HepG2 (cell line): ENCODE results near the gene ZC3H14. TPM values are rescaled to one million over a fixed set of nuclear protein-coding genes. Genes with fewer than 3 reads are reported as not detected.

Experiments used
- ARNT ChIP-seq: fragments of 450-650 bp; IDR thresholded peaks from 2 replicates; pipeline ENCODE4 v1.6.1; 2017
- DNMT1 ChIP-seq: sonication (generic); formaldehyde crosslinking; IDR thresholded peaks from 2 replicates; pipeline ENCODE4 v1.5.1; 2020; ENCODE audit warnings: mild to moderate bottlenecking, missing genetic modification reagents
- EZH2 ChIP-seq: conservative IDR thresholded peaks from 2 replicates; pipeline ENCODE4 v1.6.1; 2012; ENCODE audit warnings: mild to moderate bottlenecking, low read depth, low read length, moderate library complexity
- MLLT10 ChIP-seq: sonication (generic); formaldehyde crosslinking; IDR thresholded peaks from 2 replicates; pipeline ENCODE4 v1.4.0; 2020; ENCODE audit warnings: missing genetic modification reagents
- NPAS2 ChIP-seq: sonication (generic); formaldehyde crosslinking; IDR thresholded peaks from 2 replicates; pipeline ENCODE4 v1.8.0; 2022; ENCODE audit warnings: mild to moderate bottlenecking, missing genetic modification reagents, borderline replicate concordance
- NR2C2 ChIP-seq: sonication (generic); formaldehyde crosslinking; IDR thresholded peaks from 2 replicates; pipeline ENCODE4 v1.4.0; 2020; ENCODE audit warnings: missing genetic modification reagents, mild to moderate bottlenecking, moderate library complexity, borderline replicate concordance
- SIX1 ChIP-seq: sonication (generic); formaldehyde crosslinking; IDR thresholded peaks from 2 replicates; pipeline ENCODE4 v1.4.0; 2020; ENCODE audit warnings: missing genetic modification reagents, borderline replicate concordance
- SOX13 ChIP-seq, 3 experiments: fragments of 450-650 bp in 1 of 3; sonication (generic) in 1 of 3; formaldehyde crosslinking in 1 of 3; IDR thresholded peaks in 2 of 3; conservative IDR thresholded peaks in 1 of 3; 2 replicates each; pipeline versions ENCODE4 v1.5.0 to v1.6.1; 2016 to 2020; ENCODE audit warnings: antibody characterized with exemption in 1 of 3, mild to moderate bottlenecking in 1 of 3, missing compliant biosample characterization in 1 of 3, missing genetic modification reagents in 1 of 3, moderate library complexity in 1 of 3
- ZHX2 ChIP-seq, 2 experiments: sonication (generic) in 1 of 2; formaldehyde crosslinking in 1 of 2; IDR thresholded peaks; 2 replicates each; pipeline versions ENCODE4 v1.6.1 to v1.9.0; 2014 to 2022; ENCODE audit warnings: antibody characterized with exemption in 1 of 2, borderline replicate concordance in 1 of 2, inconsistent platforms in 1 of 2, low read depth in 1 of 2, missing genetic modification reagents in 1 of 2
- ZMYM3 ChIP-seq: sonication (generic); formaldehyde crosslinking; IDR thresholded peaks from 2 replicates; pipeline ENCODE4 v1.5.1; 2020; ENCODE audit warnings: mild to moderate bottlenecking, missing genetic modification reagents
- ZNF331 ChIP-seq: sonication (generic); formaldehyde crosslinking; IDR thresholded peaks from 2 replicates; pipeline ENCODE4 v1.4.0; 2020; ENCODE audit warnings: missing genetic modification reagents
- ZNF451 ChIP-seq: sonication (generic); formaldehyde crosslinking; IDR thresholded peaks from 2 replicates; pipeline ENCODE4 v1.5.0; 2020; ENCODE audit warnings: mild to moderate bottlenecking, missing genetic modification reagents
- ZNF546 ChIP-seq: sonication (generic); formaldehyde crosslinking; conservative IDR thresholded peaks from 2 replicates; pipeline ENCODE4 v1.8.1; 2023; ENCODE audit warnings: mild to moderate bottlenecking, missing genetic modification reagents
- ZSCAN20 ChIP-seq: sonication (generic); formaldehyde crosslinking; IDR thresholded peaks from 2 replicates; pipeline ENCODE4 v1.4.0; 2020; ENCODE audit warnings: missing genetic modification reagents, mild to moderate bottlenecking, borderline replicate concordance
- polyA plus RNA-seq, 8 experiments: library from polyadenylated mRNA; depleted of rRNA in 3 of 8; stranded (reverse) in 7 of 8; unstranded in 1 of 8; fragments of >200 nt; fragmentation: Illumina TruSeq in 4 of 8; extraction: Trizol in 4 of 8; gene quantifications; 2 replicates each; pipeline versions ENCODE4 v1.2.1 to v1.2.3, GENCODE V29; 2011 to 2016; ENCODE audit warnings: low read depth in 4 of 8, missing spikeins in 1 of 8, mixed read lengths in 1 of 8; ENCODE audit not compliant: insufficient read depth in 1 of 8
- total RNA-seq, 5 experiments: library from RNA; depleted of rRNA; stranded (reverse); fragments of >200 nt; fragmentation: Illumina TruSeq; extraction: Trizol; gene quantifications; 2 replicates each; pipeline ENCODE4 v1.2.3, GENCODE V29; 2016; ENCODE audit warnings: low read depth in 1 of 5
- TF ChIP-seq, protein P1 (sequence below): IDR thresholded peaks from 2 replicates; pipeline ENCODE4 v1.6.1; 2016; ENCODE audit warnings: low read depth, control low read depth
- TF ChIP-seq, protein P2 (sequence below): sonication (generic); formaldehyde crosslinking; IDR thresholded peaks from 2 replicates; pipeline ENCODE4 v1.4.0; 2020; ENCODE audit warnings: mild to moderate bottlenecking, missing genetic modification reagents

Gene ZC3H14
- total and polyA plus RNA-seq, 2 of the 13 experiments (the other 11 are each of a cell fraction or from before 2014, with no cell fraction given), result 65.1 to 67.5 TPM

DNA sequence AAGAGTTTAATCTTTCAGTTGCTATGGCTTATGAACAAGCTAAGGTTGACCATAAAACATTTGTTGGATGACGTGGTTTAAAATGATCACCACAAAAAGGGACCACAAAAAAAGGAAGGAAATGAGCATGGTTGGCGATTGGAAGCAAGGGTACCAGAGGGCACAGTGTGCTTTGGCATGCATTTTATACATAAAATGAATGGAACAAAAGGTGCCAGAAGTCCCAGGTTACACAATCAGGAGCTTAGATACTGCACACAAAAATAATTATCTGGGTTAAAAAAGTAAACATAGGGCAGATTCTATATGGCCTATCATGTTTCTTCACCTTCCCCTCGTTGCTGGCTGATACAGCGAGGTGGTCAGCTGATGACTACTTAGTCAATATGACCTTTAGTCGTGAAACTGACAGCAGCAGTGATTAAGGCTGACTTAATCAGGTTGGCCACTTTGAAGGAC lies 50.7 kb downstream of the ZC3H14 start (continued):
- TF ChIP-seq NR2C2 (CRISPR knock-in tag) (no peak), SOX13 (IDR thresholded peaks at IDR 0.05) (0 out of 2 replicates have a peak, but pooled peaks have one; percentile 24), SOX13 (CRISPR knock-in tag; conservative IDR thresholded peaks at IDR 0.05 in 1 of 2, IDR thresholded peaks at IDR 0.05 in 1 of 2) (peak in 1 of 2 experiments; percentile 80; a peak in 2 of 4 replicates), ZSCAN20 (CRISPR knock-in tag) (no peak), ZHX2 (IDR thresholded peaks at IDR 0.05; ENCODE audit: low read depth) (no peak), ZHX2 (CRISPR knock-in tag; IDR thresholded peaks at IDR 0.05; ENCODE audit: borderline replicate concordance) (no peak), ZNF331 (peak; percentile 30; the same call in 1 of the 2 replicates), ARNT (no peak), ZNF451 (CRISPR knock-in tag) (no peak), SIX1 (CRISPR knock-in tag) (peak; percentile 98), ZMYM3 (CRISPR knock-in tag) (no peak), DNMT1 (CRISPR knock-in tag) (no peak), ZNF546 (CRISPR knock-in tag) (no peak), MLLT10 (CRISPR knock-in tag) (no peak), NPAS2 (no peak), EZH2 (no peak)
- TF ChIP-seq, protein P1, sequence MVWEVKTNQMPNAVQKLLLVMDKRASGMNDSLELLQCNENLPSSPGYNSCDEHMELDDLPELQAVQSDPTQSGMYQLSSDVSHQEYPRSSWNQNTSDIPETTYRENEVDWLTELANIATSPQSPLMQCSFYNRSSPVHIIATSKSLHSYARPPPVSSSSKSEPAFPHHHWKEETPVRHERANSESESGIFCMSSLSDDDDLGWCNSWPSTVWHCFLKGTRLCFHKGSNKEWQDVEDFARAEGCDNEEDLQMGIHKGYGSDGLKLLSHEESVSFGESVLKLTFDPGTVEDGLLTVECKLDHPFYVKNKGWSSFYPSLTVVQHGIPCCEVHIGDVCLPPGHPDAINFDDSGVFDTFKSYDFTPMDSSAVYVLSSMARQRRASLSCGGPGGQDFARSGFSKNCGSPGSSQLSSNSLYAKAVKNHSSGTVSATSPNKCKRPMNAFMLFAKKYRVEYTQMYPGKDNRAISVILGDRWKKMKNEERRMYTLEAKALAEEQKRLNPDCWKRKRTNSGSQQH, result no peak
- TF ChIP-seq, protein P2, sequence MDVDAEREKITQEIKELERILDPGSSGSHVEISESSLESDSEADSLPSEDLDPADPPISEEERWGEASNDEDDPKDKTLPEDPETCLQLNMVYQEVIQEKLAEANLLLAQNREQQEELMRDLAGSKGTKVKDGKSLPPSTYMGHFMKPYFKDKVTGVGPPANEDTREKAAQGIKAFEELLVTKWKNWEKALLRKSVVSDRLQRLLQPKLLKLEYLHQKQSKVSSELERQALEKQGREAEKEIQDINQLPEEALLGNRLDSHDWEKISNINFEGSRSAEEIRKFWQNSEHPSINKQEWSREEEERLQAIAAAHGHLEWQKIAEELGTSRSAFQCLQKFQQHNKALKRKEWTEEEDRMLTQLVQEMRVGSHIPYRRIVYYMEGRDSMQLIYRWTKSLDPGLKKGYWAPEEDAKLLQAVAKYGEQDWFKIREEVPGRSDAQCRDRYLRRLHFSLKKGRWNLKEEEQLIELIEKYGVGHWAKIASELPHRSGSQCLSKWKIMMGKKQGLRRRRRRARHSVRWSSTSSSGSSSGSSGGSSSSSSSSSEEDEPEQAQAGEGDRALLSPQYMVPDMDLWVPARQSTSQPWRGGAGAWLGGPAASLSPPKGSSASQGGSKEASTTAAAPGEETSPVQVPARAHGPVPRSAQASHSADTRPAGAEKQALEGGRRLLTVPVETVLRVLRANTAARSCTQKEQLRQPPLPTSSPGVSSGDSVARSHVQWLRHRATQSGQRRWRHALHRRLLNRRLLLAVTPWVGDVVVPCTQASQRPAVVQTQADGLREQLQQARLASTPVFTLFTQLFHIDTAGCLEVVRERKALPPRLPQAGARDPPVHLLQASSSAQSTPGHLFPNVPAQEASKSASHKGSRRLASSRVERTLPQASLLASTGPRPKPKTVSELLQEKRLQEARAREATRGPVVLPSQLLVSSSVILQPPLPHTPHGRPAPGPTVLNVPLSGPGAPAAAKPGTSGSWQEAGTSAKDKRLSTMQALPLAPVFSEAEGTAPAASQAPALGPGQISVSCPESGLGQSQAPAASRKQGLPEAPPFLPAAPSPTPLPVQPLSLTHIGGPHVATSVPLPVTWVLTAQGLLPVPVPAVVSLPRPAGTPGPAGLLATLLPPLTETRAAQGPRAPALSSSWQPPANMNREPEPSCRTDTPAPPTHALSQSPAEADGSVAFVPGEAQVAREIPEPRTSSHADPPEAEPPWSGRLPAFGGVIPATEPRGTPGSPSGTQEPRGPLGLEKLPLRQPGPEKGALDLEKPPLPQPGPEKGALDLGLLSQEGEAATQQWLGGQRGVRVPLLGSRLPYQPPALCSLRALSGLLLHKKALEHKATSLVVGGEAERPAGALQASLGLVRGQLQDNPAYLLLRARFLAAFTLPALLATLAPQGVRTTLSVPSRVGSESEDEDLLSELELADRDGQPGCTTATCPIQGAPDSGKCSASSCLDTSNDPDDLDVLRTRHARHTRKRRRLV (CRISPR knock-in tag), result no peak
